GM23338 (cell line): Measurements from ENCODE around the gene TENT5D. TPM values are rescaled to one million over a fixed set of nuclear protein-coding genes. Genes with fewer than 3 reads are reported as not detected.

Source experiments
- ATAC-seq: fragments of 200-7000 bp; cut with Tn5 transposase; 3 replicates; pipeline ENCODE4 v1.9.1; 2020
- DNase-seq: peaks from one replicate; pipeline ENCODE4 v3.0.0-alpha.2; 2015; ENCODE audit warnings: low spot score
- H2AFZ ChIP-seq: fragments of 200-600 bp; sonication (generic); 2 replicates; pipeline ENCODE4 v1.8.0; 2016; ENCODE audit warnings: antibody characterized with exemption, mild to moderate bottlenecking, moderate library complexity
- H3F3A ChIP-seq: fragments of 200-600 bp; sonication (generic); replicated peaks from 2 replicates; pipeline ENCODE4 v1.8.0; 2017; ENCODE audit warnings: antibody characterized with exemption, mixed run types, low read depth
- H3K27ac ChIP-seq: fragments of 200-600 bp; sonication (generic); 2 replicates; pipeline ENCODE4 v1.6.1; 2016; ENCODE audit warnings: low read depth
- H3K27me3 ChIP-seq: fragments of 200-600 bp; sonication (generic); 2 replicates; pipeline ENCODE4 v1.8.0; 2016; ENCODE audit warnings: mild to moderate bottlenecking, mixed run types, moderate library complexity; ENCODE audit not compliant: insufficient read depth
- H3K36me3 ChIP-seq: fragments of 200-600 bp; sonication (generic); 2 replicates; pipeline ENCODE4 v1.8.0; 2016; ENCODE audit warnings: mild to moderate bottlenecking; ENCODE audit not compliant: insufficient read depth
- H3K4me1 ChIP-seq: fragments of 200-600 bp; sonication (generic); 2 replicates; pipeline ENCODE4 v1.8.0; 2016; ENCODE audit warnings: mild to moderate bottlenecking, moderate library complexity; ENCODE audit not compliant: insufficient read depth
- H3K4me2 ChIP-seq: fragments of 200-600 bp; sonication (generic); 2 replicates; pipeline ENCODE4 v1.7.1; 2017; ENCODE audit warnings: mixed run types
- H3K4me3 ChIP-seq: fragments of 200-600 bp; sonication (generic); 2 replicates; pipeline ENCODE4 v1.6.1; 2016; ENCODE audit warnings: mixed run types
- H3K79me2 ChIP-seq: fragments of 200-600 bp; sonication (generic); replicated peaks from 2 replicates; pipeline ENCODE4 v1.8.0; 2017; ENCODE audit warnings: mild to moderate bottlenecking; ENCODE audit not compliant: insufficient read depth
- H3K9me2 ChIP-seq: fragments of 200-600 bp; sonication (generic); 2 replicates; pipeline ENCODE4 v1.8.0; 2017; ENCODE audit not compliant: insufficient read depth
- H4K20me1 ChIP-seq: fragments of 200-600 bp; sonication (generic); replicated peaks from 2 replicates; pipeline ENCODE4 v1.8.0; 2017; ENCODE audit warnings: mild to moderate bottlenecking; ENCODE audit not compliant: insufficient read depth
- H3K27ac Mint-ChIP-seq: 2 replicates; pipeline ENCODE4 v1.8.0; 2020; ENCODE audit warnings: inconsistent platforms, mild to moderate bottlenecking, moderate library complexity, mixed read lengths
- H3K27me3 Mint-ChIP-seq: 3 replicates; pipeline ENCODE4 v1.8.0; 2022; ENCODE audit warnings: low read depth, mild to moderate bottlenecking, moderate library complexity, mixed read lengths, inconsistent platforms; ENCODE audit not compliant: insufficient read depth, poor library complexity
- H3K36me3 Mint-ChIP-seq: 3 replicates; pipeline ENCODE4 v1.8.0; 2021; ENCODE audit warnings: low read depth, mild to moderate bottlenecking, inconsistent platforms, moderate library complexity, mixed read lengths
- H3K4me1 Mint-ChIP-seq: 3 replicates; pipeline ENCODE4 v1.8.0; 2020; ENCODE audit warnings: mild to moderate bottlenecking, inconsistent platforms, mixed read lengths
- H3K4me3 Mint-ChIP-seq: 3 replicates; pipeline ENCODE4 v1.8.0; 2021; ENCODE audit warnings: moderate library complexity, mild to moderate bottlenecking, inconsistent platforms, mixed read lengths
- H3K9me3 Mint-ChIP-seq: 3 replicates; pipeline ENCODE4 v1.8.0; 2020; ENCODE audit warnings: moderate library complexity, mild to moderate bottlenecking, inconsistent platforms, mixed read lengths
- EZH2phosphoT487 ChIP-seq: fragments of 200-600 bp; sonication (generic); IDR thresholded peaks from one replicate; pipeline ENCODE4 v1.8.1; 2018; ENCODE audit warnings: antibody characterized with exemption; ENCODE audit not compliant: unreplicated experiment
- NANOG ChIP-seq: IDR thresholded peaks from 2 replicates; pipeline ENCODE4 v1.6.1; 2016; ENCODE audit warnings: antibody characterized with exemption, borderline replicate concordance
- polyA plus RNA-seq: library from polyadenylated mRNA; unstranded; fragments of >200 nt; fragmentation: Nextera tagmentation; extraction: Ambion mirVana; gene quantifications from 2 replicates; pipeline ENCODE4 v1.2.1, GENCODE V29; 2016
- total RNA-seq: library from RNA; depleted of rRNA; stranded (reverse); fragments of >200 nt; shearing (Covaris generic); gene quantifications from 2 replicates; pipeline ENCODE4 v1.2.3, GENCODE V29; 2014
- TF ChIP-seq, protein P1 (sequence below): fragments of 250-450 bp; sonication (Bioruptor Pico); IDR thresholded peaks from 2 replicates; pipeline ENCODE4 v1.5.0; 2020; ENCODE audit warnings: mild to moderate bottlenecking, moderate library complexity
- TF ChIP-seq, protein P2 (sequence below): IDR thresholded peaks from one replicate; pipeline ENCODE4 v1.6.1; 2018; ENCODE audit warnings: antibody characterized with exemption; ENCODE audit not compliant: unreplicated experiment

Gene TENT5D
- total and polyA plus RNA-seq, 2 experiments from 2014 or later = 0.10 TPM; not detected in 1

DNA sequence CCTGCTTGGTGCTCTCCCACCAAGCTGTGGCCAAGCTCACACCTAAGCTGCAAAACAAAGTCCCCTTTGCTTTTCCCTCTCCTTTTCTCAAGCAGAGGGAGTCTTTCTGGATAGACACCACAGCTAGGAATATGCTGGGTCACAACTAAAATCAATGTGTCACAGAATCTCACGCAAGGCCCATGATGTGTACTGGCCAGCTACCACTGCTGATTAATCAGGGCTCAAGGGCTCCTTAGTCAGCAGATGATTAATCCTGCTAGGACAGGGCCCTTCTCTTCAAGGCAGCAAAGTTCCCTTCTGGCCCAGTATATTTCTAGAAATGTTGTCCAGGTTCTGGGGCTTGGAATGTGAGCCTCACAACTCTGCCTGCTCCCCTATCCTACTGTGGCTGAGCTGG, 32.0 kb upstream of the TENT5D start:
- TF ChIP-seq, protein P1, sequence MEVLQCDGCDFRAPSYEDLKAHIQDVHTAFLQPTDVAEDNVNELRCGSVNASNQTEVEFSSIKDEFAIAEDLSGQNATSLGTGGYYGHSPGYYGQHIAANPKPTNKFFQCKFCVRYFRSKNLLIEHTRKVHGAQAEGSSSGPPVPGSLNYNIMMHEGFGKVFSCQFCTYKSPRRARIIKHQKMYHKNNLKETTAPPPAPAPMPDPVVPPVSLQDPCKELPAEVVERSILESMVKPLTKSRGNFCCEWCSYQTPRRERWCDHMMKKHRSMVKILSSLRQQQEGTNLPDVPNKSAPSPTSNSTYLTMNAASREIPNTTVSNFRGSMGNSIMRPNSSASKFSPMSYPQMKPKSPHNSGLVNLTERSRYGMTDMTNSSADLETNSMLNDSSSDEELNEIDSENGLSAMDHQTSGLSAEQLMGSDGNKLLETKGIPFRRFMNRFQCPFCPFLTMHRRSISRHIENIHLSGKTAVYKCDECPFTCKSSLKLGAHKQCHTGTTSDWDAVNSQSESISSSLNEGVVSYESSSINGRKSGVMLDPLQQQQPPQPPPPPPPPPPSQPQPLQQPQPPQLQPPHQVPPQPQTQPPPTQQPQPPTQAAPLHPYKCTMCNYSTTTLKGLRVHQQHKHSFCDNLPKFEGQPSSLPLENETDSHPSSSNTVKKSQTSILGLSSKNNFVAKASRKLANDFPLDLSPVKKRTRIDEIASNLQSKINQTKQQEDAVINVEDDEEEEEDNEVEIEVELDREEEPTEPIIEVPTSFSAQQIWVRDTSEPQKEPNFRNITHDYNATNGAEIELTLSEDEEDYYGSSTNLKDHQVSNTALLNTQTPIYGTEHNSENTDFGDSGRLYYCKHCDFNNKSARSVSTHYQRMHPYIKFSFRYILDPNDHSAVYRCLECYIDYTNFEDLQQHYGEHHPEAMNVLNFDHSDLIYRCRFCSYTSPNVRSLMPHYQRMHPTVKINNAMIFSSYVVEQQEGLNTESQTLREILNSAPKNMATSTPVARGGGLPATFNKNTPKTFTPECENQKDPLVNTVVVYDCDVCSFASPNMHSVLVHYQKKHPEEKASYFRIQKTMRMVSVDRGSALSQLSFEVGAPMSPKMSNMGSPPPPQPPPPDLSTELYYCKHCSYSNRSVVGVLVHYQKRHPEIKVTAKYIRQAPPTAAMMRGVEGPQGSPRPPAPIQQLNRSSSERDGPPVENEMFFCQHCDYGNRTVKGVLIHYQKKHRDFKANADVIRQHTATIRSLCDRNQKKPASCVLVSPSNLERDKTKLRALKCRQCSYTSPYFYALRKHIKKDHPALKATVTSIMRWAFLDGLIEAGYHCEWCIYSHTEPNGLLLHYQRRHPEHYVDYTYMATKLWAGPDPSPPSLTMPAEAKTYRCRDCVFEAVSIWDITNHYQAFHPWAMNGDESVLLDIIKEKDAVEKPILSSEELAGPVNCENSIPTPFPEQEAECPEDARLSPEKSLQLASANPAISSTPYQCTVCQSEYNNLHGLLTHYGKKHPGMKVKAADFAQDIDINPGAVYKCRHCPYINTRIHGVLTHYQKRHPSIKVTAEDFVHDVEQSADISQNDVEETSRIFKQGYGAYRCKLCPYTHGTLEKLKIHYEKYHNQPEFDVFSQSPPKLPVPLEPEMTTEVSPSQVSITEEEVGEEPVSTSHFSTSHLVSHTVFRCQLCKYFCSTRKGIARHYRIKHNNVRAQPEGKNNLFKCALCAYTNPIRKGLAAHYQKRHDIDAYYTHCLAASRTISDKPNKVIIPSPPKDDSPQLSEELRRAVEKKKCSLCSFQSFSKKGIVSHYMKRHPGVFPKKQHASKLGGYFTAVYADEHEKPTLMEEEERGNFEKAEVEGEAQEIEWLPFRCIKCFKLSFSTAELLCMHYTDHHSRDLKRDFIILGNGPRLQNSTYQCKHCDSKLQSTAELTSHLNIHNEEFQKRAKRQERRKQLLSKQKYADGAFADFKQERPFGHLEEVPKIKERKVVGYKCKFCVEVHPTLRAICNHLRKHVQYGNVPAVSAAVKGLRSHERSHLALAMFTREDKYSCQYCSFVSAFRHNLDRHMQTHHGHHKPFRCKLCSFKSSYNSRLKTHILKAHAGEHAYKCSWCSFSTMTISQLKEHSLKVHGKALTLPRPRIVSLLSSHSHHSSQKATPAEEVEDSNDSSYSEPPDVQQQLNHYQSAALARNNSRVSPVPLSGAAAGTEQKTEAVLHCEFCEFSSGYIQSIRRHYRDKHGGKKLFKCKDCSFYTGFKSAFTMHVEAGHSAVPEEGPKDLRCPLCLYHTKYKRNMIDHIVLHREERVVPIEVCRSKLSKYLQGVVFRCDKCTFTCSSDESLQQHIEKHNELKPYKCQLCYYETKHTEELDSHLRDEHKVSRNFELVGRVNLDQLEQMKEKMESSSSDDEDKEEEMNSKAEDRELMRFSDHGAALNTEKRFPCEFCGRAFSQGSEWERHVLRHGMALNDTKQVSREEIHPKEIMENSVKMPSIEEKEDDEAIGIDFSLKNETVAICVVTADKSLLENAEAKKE (CRISPR knock-in tag) = no peak
- TF ChIP-seq NANOG (no peak), EZH2phosphoT487 (no peak)
- TF ChIP-seq, protein P2, sequence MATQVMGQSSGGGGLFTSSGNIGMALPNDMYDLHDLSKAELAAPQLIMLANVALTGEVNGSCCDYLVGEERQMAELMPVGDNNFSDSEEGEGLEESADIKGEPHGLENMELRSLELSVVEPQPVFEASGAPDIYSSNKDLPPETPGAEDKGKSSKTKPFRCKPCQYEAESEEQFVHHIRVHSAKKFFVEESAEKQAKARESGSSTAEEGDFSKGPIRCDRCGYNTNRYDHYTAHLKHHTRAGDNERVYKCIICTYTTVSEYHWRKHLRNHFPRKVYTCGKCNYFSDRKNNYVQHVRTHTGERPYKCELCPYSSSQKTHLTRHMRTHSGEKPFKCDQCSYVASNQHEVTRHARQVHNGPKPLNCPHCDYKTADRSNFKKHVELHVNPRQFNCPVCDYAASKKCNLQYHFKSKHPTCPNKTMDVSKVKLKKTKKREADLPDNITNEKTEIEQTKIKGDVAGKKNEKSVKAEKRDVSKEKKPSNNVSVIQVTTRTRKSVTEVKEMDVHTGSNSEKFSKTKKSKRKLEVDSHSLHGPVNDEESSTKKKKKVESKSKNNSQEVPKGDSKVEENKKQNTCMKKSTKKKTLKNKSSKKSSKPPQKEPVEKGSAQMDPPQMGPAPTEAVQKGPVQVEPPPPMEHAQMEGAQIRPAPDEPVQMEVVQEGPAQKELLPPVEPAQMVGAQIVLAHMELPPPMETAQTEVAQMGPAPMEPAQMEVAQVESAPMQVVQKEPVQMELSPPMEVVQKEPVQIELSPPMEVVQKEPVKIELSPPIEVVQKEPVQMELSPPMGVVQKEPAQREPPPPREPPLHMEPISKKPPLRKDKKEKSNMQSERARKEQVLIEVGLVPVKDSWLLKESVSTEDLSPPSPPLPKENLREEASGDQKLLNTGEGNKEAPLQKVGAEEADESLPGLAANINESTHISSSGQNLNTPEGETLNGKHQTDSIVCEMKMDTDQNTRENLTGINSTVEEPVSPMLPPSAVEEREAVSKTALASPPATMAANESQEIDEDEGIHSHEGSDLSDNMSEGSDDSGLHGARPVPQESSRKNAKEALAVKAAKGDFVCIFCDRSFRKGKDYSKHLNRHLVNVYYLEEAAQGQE = no peak
- DNase-seq (no peak), ATAC-seq (no peak)
- Histone ChIP-seq H3K4me3 (no peak overlapping the region), H3K27me3 (no peaks in the 10 kb centered on the region), H3K79me2 (no peaks in the 10 kb centered on the region), H3K4me2 (no peak overlapping the region), H3K9me2 (no peaks in the 10 kb centered on the region), H4K20me1 (no peaks in the 10 kb centered on the region), H2AFZ (no peak overlapping the region), H3K36me3 (no peaks in the 10 kb centered on the region), H3K4me1 (no peaks in the 10 kb centered on the region), H3K27ac (no peak overlapping the region), H3F3A (no peaks in the 10 kb centered on the region)
- H3K4me1 Mint-ChIP-seq = no peaks in the 10 kb centered on the region
- no peaks in the 10 kb centered on the region for H3K36me3 Mint-ChIP-seq
- peaks cover 9% of the 10 kb centered on the region; the same call in 2 of the 3 replicates for H3K9me3 Mint-ChIP-seq
- no peak overlapping the region for H3K27ac Mint-ChIP-seq
- no peak overlapping the region for H3K4me3 Mint-ChIP-seq
- H3K27me3 Mint-ChIP-seq = peaks cover 2% of the 10 kb centered on the region
